Measurements from ENCODE around the gene EXOC4. TPM values are rescaled to one million over a fixed set of nuclear protein-coding genes. Genes with fewer than 3 reads are reported as not detected.

The EXOC4 gene
- total RNA-seq, 1 donor from 2014 or later: 94.0 TPM

- Mint-ChIP-seq H3K27me3 (ENCODE audit: unreplicated experiment) (no peaks in the 10 kb centered on the region), H3K9me3 (ENCODE audit: unreplicated experiment) (no peaks in the 10 kb centered on the region), H3K4me3 (ENCODE audit: unreplicated experiment) (no peak overlapping the region), H3K27ac (ENCODE audit: unreplicated experiment) (no peak overlapping the region), H3K36me3 (ENCODE audit: low read depth, unreplicated experiment) (peaks cover 18% of the 10 kb centered on the region), H3K4me1 (ENCODE audit: unreplicated experiment) (no peaks in the 10 kb centered on the region)
- DNase-seq (ENCODE audit: low spot score): no peak
- no peak for TF ChIP-seq CTCF (IDR thresholded peaks at IDR 0.05; ENCODE audit: unreplicated experiment)
These were observed 51.1 kb downstream of the EXOC4 start for GRCh38 chr7:133303931-133304330.

DNA sequence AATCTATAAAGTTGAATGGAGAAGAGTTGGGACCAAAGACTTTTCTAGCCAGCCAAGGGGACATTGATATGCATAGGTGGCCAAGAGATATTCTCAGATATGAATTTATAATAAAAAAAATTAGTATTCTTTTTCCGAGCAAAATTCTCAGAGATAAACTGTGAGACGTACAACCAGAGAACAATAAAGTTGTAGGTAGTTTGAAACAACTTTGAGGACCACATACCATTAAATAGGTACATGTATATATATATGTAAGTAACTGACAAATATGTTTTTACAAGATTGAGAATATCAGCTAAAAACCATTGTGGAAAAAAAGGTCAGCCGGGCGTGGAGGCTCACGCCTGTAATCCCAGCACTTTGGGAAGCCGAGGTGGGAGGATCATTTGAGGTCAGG, 56.5 kb downstream of the EXOC4 start:
- no peaks in the 10 kb centered on the region for H3K9me3 Mint-ChIP-seq (ENCODE audit: unreplicated experiment)
- peaks cover 18% of the 10 kb centered on the region for H3K36me3 Mint-ChIP-seq (ENCODE audit: low read depth, unreplicated experiment)
- DNase-seq (ENCODE audit: low spot score): no peak
- no peak overlapping the region for H3K27ac Mint-ChIP-seq (ENCODE audit: unreplicated experiment)
- H3K27me3 Mint-ChIP-seq (ENCODE audit: unreplicated experiment): no peaks in the 10 kb centered on the region
- H3K4me1 Mint-ChIP-seq (ENCODE audit: unreplicated experiment): peaks cover 12% of the 10 kb centered on the region
- no peak overlapping the region for H3K4me3 Mint-ChIP-seq (ENCODE audit: unreplicated experiment)
- TF ChIP-seq CTCF (IDR thresholded peaks at IDR 0.05; ENCODE audit: unreplicated experiment): no peak

GRCh38 chr7:133310232-133310862, 57.5 kb downstream of the EXOC4 start:
- no peaks in the 10 kb centered on the region for H3K9me3 Mint-ChIP-seq (ENCODE audit: unreplicated experiment)
- H3K27me3 Mint-ChIP-seq (ENCODE audit: unreplicated experiment): no peaks in the 10 kb centered on the region
- peaks cover 18% of the 10 kb centered on the region for H3K36me3 Mint-ChIP-seq (ENCODE audit: low read depth, unreplicated experiment)
- no peak overlapping the region for H3K4me3 Mint-ChIP-seq (ENCODE audit: unreplicated experiment)
- DNase-seq (ENCODE audit: low spot score): no peak
- no peak for TF ChIP-seq CTCF (IDR thresholded peaks at IDR 0.05; ENCODE audit: unreplicated experiment)
- H3K4me1 Mint-ChIP-seq (ENCODE audit: unreplicated experiment): peaks cover 14% of the 10 kb centered on the region
- peak overlapping the region; percentile 38 for H3K27ac Mint-ChIP-seq (ENCODE audit: unreplicated experiment)

GRCh38 chr7:133313575-133313974, 60.7 kb downstream of the EXOC4 start:
- no peak for DNase-seq (ENCODE audit: low spot score)
- Mint-ChIP-seq H3K4me1 (ENCODE audit: unreplicated experiment) (peaks cover 18% of the 10 kb centered on the region), H3K9me3 (ENCODE audit: unreplicated experiment) (no peaks in the 10 kb centered on the region), H3K36me3 (ENCODE audit: low read depth, unreplicated experiment) (peaks cover 4% of the 10 kb centered on the region), H3K27ac (ENCODE audit: unreplicated experiment) (no peak overlapping the region), H3K4me3 (ENCODE audit: unreplicated experiment) (no peak overlapping the region), H3K27me3 (ENCODE audit: unreplicated experiment) (no peaks in the 10 kb centered on the region)
- no peak for TF ChIP-seq CTCF (IDR thresholded peaks at IDR 0.05; ENCODE audit: unreplicated experiment)

DNA sequence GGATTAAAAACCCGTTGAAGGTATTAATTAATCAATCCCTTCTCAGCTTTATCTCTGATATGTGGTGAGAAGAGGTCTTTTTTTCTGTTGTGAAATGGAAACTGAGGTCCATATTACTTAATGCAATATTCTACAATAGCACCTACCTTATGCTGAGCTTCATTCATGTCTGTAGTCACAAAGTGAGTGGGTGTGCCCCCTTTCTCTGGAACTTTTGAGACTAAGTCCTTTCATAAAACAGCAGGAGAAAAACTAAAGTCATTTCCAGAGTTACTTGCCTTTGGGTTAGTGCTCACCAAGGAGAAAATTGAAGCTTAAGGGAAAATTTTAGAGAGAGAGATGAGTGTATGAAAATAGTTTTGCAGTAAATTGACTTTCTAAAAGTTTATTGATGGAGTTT, 61.2 kb downstream of the EXOC4 start:
- Mint-ChIP-seq H3K27ac (ENCODE audit: unreplicated experiment) (no peak overlapping the region), H3K4me1 (ENCODE audit: unreplicated experiment) (peaks cover 18% of the 10 kb centered on the region), H3K27me3 (ENCODE audit: unreplicated experiment) (no peaks in the 10 kb centered on the region), H3K36me3 (ENCODE audit: low read depth, unreplicated experiment) (no peaks in the 10 kb centered on the region), H3K4me3 (ENCODE audit: unreplicated experiment) (no peak overlapping the region), H3K9me3 (ENCODE audit: unreplicated experiment) (no peaks in the 10 kb centered on the region)
- DNase-seq (ENCODE audit: low spot score): no peak
- TF ChIP-seq CTCF (IDR thresholded peaks at IDR 0.05; ENCODE audit: unreplicated experiment): no peak
